Muscle layer of colon (tissue), 2 donors: ENCODE data around the gene SOX10.

ENCODE experiments used
- H3K27ac ChIP-seq: one replicate; pipeline ENCODE4 v1.7.0; 2013; ENCODE audit warnings: low read depth, mild to moderate bottlenecking, low read length, moderate library complexity
- H3K27me3 ChIP-seq, 2 donors: one replicate each; pipeline ENCODE4 v1.7.0; 2013; ENCODE audit warnings: low read length in 2 of 2, mild to moderate bottlenecking in 2 of 2; ENCODE audit not compliant: insufficient read depth in 2 of 2, control insufficient read depth in 1 of 2
- H3K36me3 ChIP-seq: one replicate; pipeline ENCODE4 v1.7.0; 2013; ENCODE audit warnings: mild to moderate bottlenecking, low read length; ENCODE audit not compliant: insufficient read depth
- H3K4me1 ChIP-seq: one replicate; pipeline ENCODE4 v1.7.0; 2013; ENCODE audit warnings: mild to moderate bottlenecking, low read length; ENCODE audit not compliant: insufficient read depth
- H3K4me3 ChIP-seq, 2 donors: one replicate each; pipeline ENCODE4 v1.7.0; 2013; ENCODE audit warnings: low read length in 2 of 2, low read depth in 1 of 2, mild to moderate bottlenecking in 1 of 2, moderate library complexity in 1 of 2
- H3K9ac ChIP-seq: one replicate; pipeline ENCODE4 v1.7.0; 2013; ENCODE audit warnings: low read length
- H3K9me3 ChIP-seq: one replicate; pipeline ENCODE4 v1.7.0; 2013; ENCODE audit warnings: mild to moderate bottlenecking, low read length
- donor health status: abdominal sarcoma.
- donor health status: Adenocarcinoma of cecum.

Gene SOX10

GRCh38 chr22:37983860-37984791, at the start of gene SOX10:
SOX10 (minus strand) TSS chr22:37984555; CDS start chr22:37983784, 771 bp downstream.
- Histone ChIP-seq H3K27me3 (no peaks in the 10 kb centered on the region), H3K36me3 (no peaks in the 10 kb centered on the region), H3K27ac (no peak within 1 kb of the TSS), H3K9me3 (no peaks in the 10 kb centered on the region), H3K9ac (no peak within 1 kb of the TSS), H3K4me1 (no peaks in the 10 kb centered on the region), H3K4me3 (no peak within 1 kb of the TSS)

DNA sequence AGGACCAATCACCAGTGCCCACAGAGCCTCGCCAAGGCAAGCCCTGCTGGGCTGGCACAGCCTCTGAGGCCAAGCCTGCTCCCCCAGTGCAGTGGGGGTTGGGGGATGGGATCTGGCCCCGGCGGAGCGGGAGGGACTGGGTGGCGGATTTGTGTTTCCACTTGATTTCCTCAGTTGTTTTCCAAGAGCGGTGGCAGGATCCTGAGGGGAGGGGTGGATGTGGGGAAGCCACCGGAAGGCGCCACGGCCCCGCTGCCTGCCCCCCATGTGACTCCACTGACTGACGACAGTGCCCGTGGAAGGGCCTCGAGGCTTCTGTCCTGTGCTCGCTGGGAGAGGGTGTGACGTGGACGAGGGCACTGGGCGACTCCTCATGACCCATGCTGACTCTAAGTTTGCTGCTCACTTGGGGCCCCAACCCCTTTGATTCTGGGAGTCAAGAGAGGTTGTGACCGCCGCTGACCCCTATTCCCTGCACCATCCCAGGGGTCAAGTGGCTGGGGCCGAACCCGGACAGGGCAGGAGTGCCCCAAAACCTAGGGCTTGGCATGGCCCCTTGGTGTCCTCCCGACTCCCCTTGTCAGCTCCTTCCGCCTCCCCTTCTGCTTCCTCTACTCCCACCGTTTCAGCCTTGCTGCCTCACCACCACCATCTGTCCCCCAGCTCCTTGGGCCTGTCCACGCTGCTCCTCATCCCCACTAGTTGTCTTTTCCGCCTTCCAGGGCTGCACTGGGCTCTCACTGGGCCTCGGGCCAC, 49.3 kb upstream of the SOX10 start:
- Histone ChIP-seq H3K9ac (no peak overlapping the region), H3K27ac (peak overlapping the region; percentile 52), H3K27me3 (no peaks in the 10 kb centered on the region), H3K4me1 (peaks cover 20% of the 10 kb centered on the region), H3K9me3 (no peaks in the 10 kb centered on the region), H3K36me3 (no peaks in the 10 kb centered on the region), H3K4me3 (peak overlapping the region in 1 of 2 donors; percentile 32)

- Histone ChIP-seq H3K9ac (no peak overlapping the region), H3K9me3 (no peaks in the 10 kb centered on the region), H3K27me3 (no peaks in the 10 kb centered on the region), H3K4me1 (peaks cover 20% of the 10 kb centered on the region), H3K4me3 (no peak overlapping the region), H3K36me3 (no peaks in the 10 kb centered on the region), H3K27ac (no peak overlapping the region)
Measured at GRCh38 chr22:38032681-38033521, 48.5 kb upstream of the SOX10 start.

DNA sequence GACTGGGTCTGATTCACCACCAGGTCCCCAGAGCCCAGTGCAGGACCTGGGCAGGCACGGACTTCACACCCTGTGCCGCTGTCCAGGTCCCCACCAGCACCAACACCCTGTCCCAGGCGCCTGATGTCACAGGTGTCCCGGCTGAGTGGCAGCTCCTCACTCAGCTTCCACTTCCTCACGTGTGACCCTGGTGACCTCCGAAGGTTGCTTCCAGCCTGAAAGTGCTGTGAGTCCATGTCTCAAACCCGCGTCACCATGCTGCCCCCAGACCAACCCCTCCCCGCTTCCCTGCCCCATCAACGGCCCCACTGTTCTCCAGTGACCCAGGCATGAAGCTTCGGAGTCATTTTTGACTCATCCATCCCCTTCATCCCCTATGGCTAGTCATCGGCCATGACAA, 47.1 kb upstream of the SOX10 start:
- no peak overlapping the region for H3K9ac ChIP-seq
- no peaks in the 10 kb centered on the region for H3K9me3 ChIP-seq
- H3K36me3 ChIP-seq = no peaks in the 10 kb centered on the region
- no peaks in the 10 kb centered on the region for H3K27me3 ChIP-seq
- H3K4me1 ChIP-seq = peaks cover 20% of the 10 kb centered on the region
- H3K4me3 ChIP-seq = no peak overlapping the region
- H3K27ac ChIP-seq = no peak overlapping the region

DNA sequence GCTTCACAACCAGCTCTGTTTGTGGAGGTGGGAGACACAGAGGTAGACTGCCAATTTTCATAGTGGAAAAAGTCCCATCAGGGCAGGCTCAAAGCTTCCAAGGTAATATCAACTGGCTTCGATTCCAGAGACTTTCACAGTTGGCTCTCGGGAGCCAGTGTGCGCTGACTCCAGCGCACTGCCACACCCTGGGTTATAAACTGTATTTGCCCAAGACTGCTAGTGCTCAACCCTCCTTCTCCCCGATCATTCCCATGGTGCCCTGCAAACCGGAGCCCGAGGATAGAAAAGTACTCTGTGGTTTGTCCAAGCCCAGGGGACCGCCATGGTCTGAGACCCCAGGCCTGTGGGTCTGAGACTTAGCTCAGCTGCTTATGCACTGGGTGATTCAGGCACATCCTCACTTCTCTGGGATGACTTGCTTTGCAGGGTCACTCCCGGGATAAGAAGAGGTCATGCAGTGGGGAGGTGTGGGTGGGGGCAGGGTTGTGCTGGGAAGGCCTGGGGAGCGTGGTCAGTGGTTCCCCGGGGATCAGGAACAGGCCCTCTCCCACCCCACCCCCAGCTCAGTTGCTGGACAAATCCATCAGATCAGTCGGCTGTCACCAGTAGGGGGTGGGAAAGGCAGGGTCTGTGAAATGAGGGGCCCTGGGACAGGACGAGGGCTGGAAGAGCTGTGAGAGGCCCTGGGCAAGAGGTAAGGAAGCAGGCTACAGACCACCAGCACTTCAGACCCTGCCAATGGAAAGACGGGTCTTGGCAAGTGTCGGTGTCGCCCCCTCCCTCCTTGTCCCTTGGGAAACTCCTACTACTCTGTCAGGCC, 46.2 kb upstream of the SOX10 start:
- Histone ChIP-seq H3K9me3 (no peaks in the 10 kb centered on the region), H3K27ac (no peak overlapping the region), H3K36me3 (no peaks in the 10 kb centered on the region), H3K4me1 (peaks cover 20% of the 10 kb centered on the region), H3K9ac (no peak overlapping the region), H3K4me3 (no peak overlapping the region), H3K27me3 (no peaks in the 10 kb centered on the region)

- H3K9me3 ChIP-seq = no peaks in the 10 kb centered on the region
- no peaks in the 10 kb centered on the region for H3K27me3 ChIP-seq
- no peak overlapping the region for H3K27ac ChIP-seq
- H3K4me3 ChIP-seq = no peak overlapping the region
- H3K36me3 ChIP-seq = no peaks in the 10 kb centered on the region
- H3K4me1 ChIP-seq = peaks cover 17% of the 10 kb centered on the region
- H3K9ac ChIP-seq = no peak overlapping the region
Measured at GRCh38 chr22:38029901-38030300, 45.5 kb upstream of the SOX10 start.

- H3K9ac ChIP-seq = no peak overlapping the region
Measured at GRCh38 chr22:38029370-38029769, 45.0 kb upstream of the SOX10 start.

DNA sequence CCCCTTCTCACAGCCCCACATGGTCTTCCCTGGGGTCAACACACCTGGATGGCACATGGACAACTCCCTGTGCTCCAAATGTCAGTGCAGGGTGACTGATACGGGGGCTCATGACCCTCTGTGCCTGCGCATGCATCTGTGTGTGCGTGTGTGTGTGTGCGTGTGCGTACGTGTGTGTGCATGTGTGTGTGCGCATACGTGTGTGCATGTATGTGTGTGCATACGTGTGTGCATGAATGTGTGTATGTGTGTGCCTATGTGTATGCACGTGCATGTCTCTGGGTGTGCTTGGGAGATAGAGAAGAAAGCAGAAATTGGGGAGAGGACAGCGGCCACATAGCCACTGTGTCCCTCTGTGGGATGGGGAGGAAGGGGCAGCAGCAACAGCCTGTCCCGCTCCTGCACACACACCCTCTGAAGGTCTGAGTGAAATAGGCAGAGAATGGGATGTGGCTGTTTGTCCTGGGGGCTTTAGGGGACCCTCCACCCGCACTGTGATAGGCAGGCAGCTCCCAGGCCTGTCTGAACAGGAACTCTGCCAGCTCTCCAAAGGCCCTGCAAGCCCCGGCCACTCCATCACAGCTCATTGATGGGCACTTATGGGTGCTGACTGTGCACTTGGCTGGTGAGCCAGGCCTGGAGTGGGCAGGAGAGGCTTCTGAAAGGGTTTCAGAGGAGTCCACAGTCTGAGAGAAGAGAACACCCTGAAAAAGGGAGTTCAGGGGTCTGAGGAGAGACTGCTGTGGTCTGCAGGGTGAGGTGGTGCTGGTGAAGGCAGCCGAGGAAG, 44.2 kb upstream of the SOX10 start:
- Histone ChIP-seq H3K4me3 (no peak overlapping the region), H3K9me3 (no peaks in the 10 kb centered on the region), H3K27me3 (no peaks in the 10 kb centered on the region), H3K36me3 (no peaks in the 10 kb centered on the region), H3K27ac (no peak overlapping the region), H3K9ac (no peak overlapping the region), H3K4me1 (peaks cover 4% of the 10 kb centered on the region)

More at GRCh38 chr22:38029370-38029769, 45.0 kb upstream of the SOX10 start:
- no peak overlapping the region for H3K27ac ChIP-seq
- no peaks in the 10 kb centered on the region for H3K27me3 ChIP-seq
- no peaks in the 10 kb centered on the region for H3K9me3 ChIP-seq
- H3K4me1 ChIP-seq = peaks cover 12% of the 10 kb centered on the region
- no peaks in the 10 kb centered on the region for H3K36me3 ChIP-seq
- H3K4me3 ChIP-seq = no peak overlapping the region

- Histone ChIP-seq H3K9me3 (no peaks in the 10 kb centered on the region), H3K36me3 (no peaks in the 10 kb centered on the region), H3K4me1 (no peaks in the 10 kb centered on the region), H3K27me3 (no peaks in the 10 kb centered on the region), H3K4me3 (no peak overlapping the region), H3K27ac (no peak overlapping the region), H3K9ac (no peak overlapping the region)
Measured at GRCh38 chr22:38027487-38027886, 43.1 kb upstream of the SOX10 start.
